Keratinocyte (primary cell): ENCODE measurements around the gene KCNF1. TPM values are rescaled to one million over a fixed set of nuclear protein-coding genes. Genes with fewer than 3 reads are reported as not detected.

Experiments used
- DNase-seq: peaks from one replicate; pipeline ENCODE4 v3.0.0-alpha.2; 2011; ENCODE audit warnings: low read depth, missing footprints, low spot score
- FAIRE-seq: peaks from 2 replicates; lab custom pipeline; 2011; peaks lifted over from hg19 to GRCh38; lab: Jason Lieb, UNC
- H2AFZ ChIP-seq: 2 replicates; pipeline ENCODE4 v1.6.0; 2012; ENCODE audit warnings: low read length, control low read depth, inconsistent platforms; ENCODE audit not compliant: control insufficient read depth
- H3K27ac ChIP-seq: 2 replicates; pipeline ENCODE4 v1.5.1; 2011; ENCODE audit warnings: low read length; ENCODE audit not compliant: control insufficient read depth, insufficient read depth
- H3K27me3 ChIP-seq: 3 replicates; pipeline ENCODE4 v1.6.0; 2011; ENCODE audit warnings: low read length; ENCODE audit not compliant: control insufficient read depth, insufficient read depth; ENCODE audit errors: extremely low read depth
- H3K36me3 ChIP-seq, 2 experiments: 2 replicates in 1 of 2; 3 replicates in 1 of 2; pipeline ENCODE4 v1.5.1; 2011; ENCODE audit warnings: low read length in 2 of 2, mild to moderate bottlenecking in 1 of 2; ENCODE audit not compliant: control insufficient read depth in 2 of 2, insufficient read depth in 2 of 2; ENCODE audit errors: extremely low read depth in 1 of 2
- H3K4me1 ChIP-seq: 3 replicates; pipeline ENCODE4 v1.5.1; 2011; ENCODE audit warnings: low read length; ENCODE audit not compliant: control insufficient read depth, insufficient read depth; ENCODE audit errors: extremely low read depth
- H3K4me2 ChIP-seq: 3 replicates; pipeline ENCODE4 v1.6.0; 2011; ENCODE audit warnings: low read depth, low read length; ENCODE audit not compliant: control insufficient read depth, insufficient read depth; ENCODE audit errors: extremely low read depth
- H3K4me3 ChIP-seq, 3 experiments: fragments of 200-600 bp in 1 of 3; sonication (generic) in 1 of 3; 2 replicates in 2 of 3; 3 replicates in 1 of 3; pipeline ENCODE4 v1.5.1; 2011 to 2016; ENCODE audit warnings: low read length in 3 of 3, mild to moderate bottlenecking in 3 of 3, control low read depth in 2 of 3, inconsistent platforms in 1 of 3, low read depth in 1 of 3, mixed read lengths in 1 of 3, mixed run types in 1 of 3, moderate library complexity in 1 of 3; ENCODE audit not compliant: control insufficient read depth in 2 of 3, insufficient read depth in 2 of 3; ENCODE audit errors: extremely low read depth in 1 of 3
- H3K79me2 ChIP-seq: 2 replicates; pipeline ENCODE4 v1.6.0; 2012; ENCODE audit warnings: low read length; ENCODE audit not compliant: control insufficient read depth, insufficient read depth
- H3K9ac ChIP-seq: 3 replicates; pipeline ENCODE4 v1.6.0; 2011; ENCODE audit warnings: low read length; ENCODE audit not compliant: control insufficient read depth, insufficient read depth; ENCODE audit errors: extremely low read depth
- H3K9me1 ChIP-seq: 3 replicates; pipeline ENCODE4 v1.6.0; 2011; ENCODE audit warnings: low read length; ENCODE audit not compliant: control insufficient read depth, insufficient read depth; ENCODE audit errors: extremely low read depth
- H3K9me3 ChIP-seq: 2 replicates; pipeline ENCODE4 v1.5.1; 2012; ENCODE audit warnings: low read depth, low read length; ENCODE audit not compliant: control insufficient read depth
- H4K20me1 ChIP-seq: 3 replicates; pipeline ENCODE4 v1.6.0; 2011; ENCODE audit warnings: low read length; ENCODE audit not compliant: control insufficient read depth, insufficient read depth; ENCODE audit errors: extremely low read depth
- EZH2 ChIP-seq: IDR thresholded peaks from one replicate; pipeline ENCODE4 v1.6.1; 2012; ENCODE audit warnings: inconsistent platforms, mild to moderate bottlenecking, low read length, moderate library complexity
- dilution Hi-C: fragments of 300-500 bp; cut with MboI; formaldehyde crosslinking; loops from one replicate; pipeline ENCODE4 v1.7.0; 2020; ENCODE audit warnings: low sequenced_read_pairs; ENCODE audit not compliant: extremely low pct_ligation_motif_present
- polyA plus RNA-seq, 5 experiments: library from polyadenylated mRNA; depleted of rRNA in 3 of 5; stranded (reverse) in 3 of 5; stranded (forward) in 1 of 5; unstranded in 1 of 5; fragments of >200 nt; gene quantifications; 1 replicate in 1 of 5; 2 replicates in 3 of 5; 3 replicates in 1 of 5; pipeline versions ENCODE4 v1.2.1 to v1.2.3, GENCODE V29; 2011 to 2012; ENCODE audit warnings: missing spikeins in 2 of 5, low read depth in 1 of 5, low replicate concordance in 1 of 5
- TF ChIP-seq, protein P1 (sequence below), 3 experiments: IDR thresholded peaks in 1 of 3; conservative IDR thresholded peaks in 1 of 3; optimal IDR thresholded peaks in 1 of 3; 2 replicates in 2 of 3; 3 replicates in 1 of 3; pipeline versions ENCODE3 to v1.5.1; 2011; ENCODE audit warnings: low read length in 3 of 3, mild to moderate bottlenecking in 3 of 3, moderate library complexity in 2 of 3, control low read depth in 1 of 3, inconsistent platforms in 1 of 3; ENCODE audit not compliant: insufficient read depth in 2 of 3; ENCODE audit errors: extremely low read depth in 1 of 3

The KCNF1 gene
- polyA plus RNA-seq, 1 donor (not counting 4 experiments of a cell fraction or from before 2014, with no cell fraction given) = 0.05 TPM

DNA sequence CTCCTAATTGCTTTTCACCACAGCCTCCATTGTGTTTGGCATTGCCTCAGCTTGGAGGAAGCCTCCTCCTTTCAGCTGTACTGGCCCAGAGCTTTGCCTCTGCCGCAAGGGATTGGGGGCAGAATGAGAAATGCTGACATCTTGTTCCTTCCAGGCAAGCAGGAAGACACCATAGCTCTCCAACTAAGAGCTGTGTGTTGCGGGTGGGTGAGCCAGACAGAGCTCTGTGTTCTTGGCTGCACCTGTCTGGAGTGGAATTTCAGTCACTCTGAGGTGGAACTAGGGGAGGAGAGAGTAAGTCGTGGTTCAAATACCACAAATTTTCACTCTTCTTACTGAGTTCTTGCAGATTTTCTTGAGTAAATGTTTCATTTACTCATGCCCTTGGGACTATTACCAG is 36.6 kb upstream of the KCNF1 start:
- H4K20me1 ChIP-seq = no peaks in the 10 kb centered on the region
- DNase-seq = no peak
- no peaks in the 10 kb centered on the region for H3K36me3 ChIP-seq
- H2AFZ ChIP-seq = no peak overlapping the region
- no peak overlapping the region for H3K9ac ChIP-seq
- H3K4me3 ChIP-seq = no peak overlapping the region
- no peak for FAIRE-seq
- no peaks in the 10 kb centered on the region for H3K4me1 ChIP-seq
- no peak overlapping the region for H3K27ac ChIP-seq
- H3K79me2 ChIP-seq = no peaks in the 10 kb centered on the region
- H3K4me2 ChIP-seq = no peak overlapping the region
- no peaks in the 10 kb centered on the region for H3K9me3 ChIP-seq
- dilution Hi-C loops = no loop called here
- no peaks in the 10 kb centered on the region for H3K9me1 ChIP-seq
- H3K27me3 ChIP-seq = no peaks in the 10 kb centered on the region
- TF ChIP-seq EZH2 = no peak
- TF ChIP-seq, protein P1, sequence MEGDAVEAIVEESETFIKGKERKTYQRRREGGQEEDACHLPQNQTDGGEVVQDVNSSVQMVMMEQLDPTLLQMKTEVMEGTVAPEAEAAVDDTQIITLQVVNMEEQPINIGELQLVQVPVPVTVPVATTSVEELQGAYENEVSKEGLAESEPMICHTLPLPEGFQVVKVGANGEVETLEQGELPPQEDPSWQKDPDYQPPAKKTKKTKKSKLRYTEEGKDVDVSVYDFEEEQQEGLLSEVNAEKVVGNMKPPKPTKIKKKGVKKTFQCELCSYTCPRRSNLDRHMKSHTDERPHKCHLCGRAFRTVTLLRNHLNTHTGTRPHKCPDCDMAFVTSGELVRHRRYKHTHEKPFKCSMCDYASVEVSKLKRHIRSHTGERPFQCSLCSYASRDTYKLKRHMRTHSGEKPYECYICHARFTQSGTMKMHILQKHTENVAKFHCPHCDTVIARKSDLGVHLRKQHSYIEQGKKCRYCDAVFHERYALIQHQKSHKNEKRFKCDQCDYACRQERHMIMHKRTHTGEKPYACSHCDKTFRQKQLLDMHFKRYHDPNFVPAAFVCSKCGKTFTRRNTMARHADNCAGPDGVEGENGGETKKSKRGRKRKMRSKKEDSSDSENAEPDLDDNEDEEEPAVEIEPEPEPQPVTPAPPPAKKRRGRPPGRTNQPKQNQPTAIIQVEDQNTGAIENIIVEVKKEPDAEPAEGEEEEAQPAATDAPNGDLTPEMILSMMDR (optimal IDR thresholded peaks at IDR 0.05 in 1 of 3, IDR thresholded peaks at IDR 0.05 in 1 of 3, conservative IDR thresholded peaks at IDR 0.05 in 1 of 3; ENCODE audit: extremely low read depth in 1 of 3, insufficient read depth in 2 of 3, low read length in 3 of 3) = no peak

DNA sequence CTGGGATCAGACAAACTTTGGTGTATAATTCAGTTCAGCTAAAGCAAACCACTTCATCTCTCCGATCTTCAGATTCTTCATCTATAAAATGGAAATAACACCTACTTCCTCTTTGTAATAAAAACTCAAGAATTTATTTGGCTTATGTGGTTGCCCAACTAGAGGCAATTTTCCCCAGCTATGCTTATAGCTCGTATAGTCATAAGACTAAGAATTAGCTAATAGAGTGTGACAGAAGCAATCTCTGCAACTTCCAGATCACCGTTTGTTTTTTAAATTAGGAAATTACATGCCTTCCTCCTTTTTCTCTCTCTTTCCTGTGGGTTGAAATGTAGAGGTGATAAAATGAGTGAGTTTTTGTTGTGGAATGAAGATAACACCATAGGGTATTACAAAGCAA is 35.3 kb upstream of the KCNF1 start:
- no peaks in the 10 kb centered on the region for H3K79me2 ChIP-seq
- no peak overlapping the region for H3K4me2 ChIP-seq
- H2AFZ ChIP-seq = no peak overlapping the region
- H3K4me3 ChIP-seq = no peak overlapping the region
- H3K9me1 ChIP-seq = no peaks in the 10 kb centered on the region
- no peaks in the 10 kb centered on the region for H4K20me1 ChIP-seq
- H3K9me3 ChIP-seq = no peaks in the 10 kb centered on the region
- no peak for TF ChIP-seq EZH2
- TF ChIP-seq, protein P1 (optimal IDR thresholded peaks at IDR 0.05 in 1 of 3, IDR thresholded peaks at IDR 0.05 in 1 of 3, conservative IDR thresholded peaks at IDR 0.05 in 1 of 3; ENCODE audit: extremely low read depth in 1 of 3, insufficient read depth in 2 of 3, low read length in 3 of 3) = no peak
- no peak for FAIRE-seq
- H3K27me3 ChIP-seq = no peaks in the 10 kb centered on the region
- H3K36me3 ChIP-seq = no peaks in the 10 kb centered on the region
- H3K27ac ChIP-seq = no peak overlapping the region
- no peaks in the 10 kb centered on the region for H3K4me1 ChIP-seq
- dilution Hi-C loops = no loop called here
- DNase-seq = no peak
- H3K9ac ChIP-seq = no peak overlapping the region
